Stimulated activated CD8-positive, alpha-beta memory T cell treated with anti-CD3 and anti-CD28 coated beads, Interleukin-15, amount 100 ng/mL, for 48 hours (primary cell): ENCODE measurements around the gene GABBR2.

Experiments
- DNase-seq, 2 donors: peaks; one replicate each; pipeline ENCODE4 v3.0.0-alpha.2; 2020; ENCODE audit warnings: low read depth in 2 of 2

The GABBR2 gene

GRCh38 chr9:98370300-98370975, 338.3 kb downstream of the GABBR2 start:
- no peak for DNase-seq

GRCh38 chr9:98369896-98370295, 338.8 kb downstream of the GABBR2 start:
- no peak for DNase-seq

- DNase-seq = no peak
These were observed 339.3 kb downstream of the GABBR2 start for GRCh38 chr9:98369471-98369870.

GRCh38 chr9:98369066-98369425, 339.7 kb downstream of the GABBR2 start:
- DNase-seq = no peak

- DNase-seq = no peak
These were observed 340.2 kb downstream of the GABBR2 start for GRCh38 chr9:98368366-98369065.

- DNase-seq = no peak
These were observed 340.8 kb downstream of the GABBR2 start for GRCh38 chr9:98367923-98368322.

- DNase-seq = no peak
These were observed 341.3 kb downstream of the GABBR2 start for GRCh38 chr9:98367371-98367900.

- DNase-seq = no peak
These were observed 343.0 kb downstream of the GABBR2 start for GRCh38 chr9:98365781-98366180.

- no peak for DNase-seq
These were observed 343.5 kb downstream of the GABBR2 start for GRCh38 chr9:98365227-98365669.

- DNase-seq = no peak
These were observed 344.6 kb downstream of the GABBR2 start for GRCh38 chr9:98364086-98364485.

GRCh38 chr9:98363644-98364043, 345.1 kb downstream of the GABBR2 start:
- no peak for DNase-seq

GRCh38 chr9:98362624-98363252, 346.0 kb downstream of the GABBR2 start:
- no peak for DNase-seq

- no peak for DNase-seq
These were observed 347.1 kb downstream of the GABBR2 start for GRCh38 chr9:98361645-98362044.

GRCh38 chr9:98360176-98360708, 348.5 kb downstream of the GABBR2 start:
- DNase-seq = no peak

- DNase-seq = no peak
These were observed 349.2 kb downstream of the GABBR2 start for GRCh38 chr9:98359569-98359968.

GRCh38 chr9:98357921-98358535, 350.7 kb downstream of the GABBR2 start:
- no peak for DNase-seq

GRCh38 chr9:98356953-98357690, 351.6 kb downstream of the GABBR2 start:
- no peak for DNase-seq

- DNase-seq = no peak
These were observed 352.4 kb downstream of the GABBR2 start for GRCh38 chr9:98356326-98356725.

GRCh38 chr9:98351370-98351769, 357.4 kb downstream of the GABBR2 start:
- no peak for DNase-seq

GRCh38 chr9:98347642-98348041, 361.1 kb downstream of the GABBR2 start:
- DNase-seq = no peak

- no peak for DNase-seq
These were observed 363.7 kb downstream of the GABBR2 start for GRCh38 chr9:98345011-98345410.
